T47D (cell line): ENCODE data around the gene CELF2.

ENCODE experiments used
- DNase-seq, 2 experiments: peaks; one replicate each; pipeline versions ENCODE4 v3.0.0 to v3.0.0-alpha.2; 2011 to 2012; ENCODE audit warnings: low read depth in 1 of 2, low spot score in 1 of 2
- JUND ChIP-seq: IDR thresholded peaks from 2 replicates; pipeline ENCODE4 v1.6.1; 2012; ENCODE audit warnings: low read depth
- in situ Hi-C: cut with HindIII; loops from 2 replicates; pipeline ENCODE4 v1.10.0; 2016; ENCODE audit warnings: low sequenced_read_pairs, low pct_unique_long_range_greater_than_20kb

The CELF2 gene

GRCh38 chr10:11154849-11155498, 137.3 kb downstream of the CELF2 start:
- in situ Hi-C loops: no loop called here
- no peak for TF ChIP-seq JUND
- DNase-seq: no peak

- DNase-seq: no peak
- in situ Hi-C loops: no loop called here
- TF ChIP-seq JUND: no peak
Observed at GRCh38 chr10:11156480-11156879, 138.8 kb downstream of the CELF2 start.

- in situ Hi-C loops: no loop called here
- TF ChIP-seq JUND: no peak
- DNase-seq: no peak
Observed at GRCh38 chr10:11157292-11158076, 139.8 kb downstream of the CELF2 start.

- in situ Hi-C loops: no loop called here
- DNase-seq: no peak
- no peak for TF ChIP-seq JUND
Observed at GRCh38 chr10:11158080-11158479, 140.4 kb downstream of the CELF2 start.

- no peak for DNase-seq
- in situ Hi-C loops: no loop called here
- no peak for TF ChIP-seq JUND
Observed at GRCh38 chr10:11159543-11160215, 142.0 kb downstream of the CELF2 start.

- no peak for DNase-seq
- no peak for TF ChIP-seq JUND
- in situ Hi-C loops: no loop called here
Observed at GRCh38 chr10:11161096-11161495, 143.4 kb downstream of the CELF2 start.

GRCh38 chr10:11161910-11162309, 144.2 kb downstream of the CELF2 start:
- DNase-seq: no peak
- TF ChIP-seq JUND: no peak
- in situ Hi-C loops: no loop called here

- TF ChIP-seq JUND: no peak
- in situ Hi-C loops: no loop called here
- no peak for DNase-seq
Observed at GRCh38 chr10:11162828-11163599, 145.3 kb downstream of the CELF2 start.

GRCh38 chr10:11163780-11164550, 146.3 kb downstream of the CELF2 start:
- no peak for TF ChIP-seq JUND
- no peak for DNase-seq
- in situ Hi-C loops: no loop called here

GRCh38 chr10:11164551-11164802, 146.8 kb downstream of the CELF2 start:
- TF ChIP-seq JUND: no peak
- in situ Hi-C loops: no loop called here
- DNase-seq: no peak

GRCh38 chr10:11164803-11165590, 147.3 kb downstream of the CELF2 start:
- DNase-seq: no peak
- in situ Hi-C loops: no loop called here
- no peak for TF ChIP-seq JUND
